HepG2 (cell line): ENCODE measurements around the gene PAK1IP1. TPM values are rescaled to one million over a fixed set of nuclear protein-coding genes. Genes with fewer than 3 reads are reported as not detected.

Experiments
- ATAD3A ChIP-seq: sonication (generic); formaldehyde crosslinking; IDR thresholded peaks from 2 replicates; pipeline ENCODE4 v1.4.0; 2020; ENCODE audit warnings: missing genetic modification reagents
- CEBPB ChIP-seq: IDR thresholded peaks from 2 replicates; pipeline ENCODE4 v1.6.1; 2011; ENCODE audit warnings: low read depth, low read length, improper control_type of control experiment, borderline replicate concordance
- CENPX ChIP-seq: sonication (generic); formaldehyde crosslinking; IDR thresholded peaks from 2 replicates; pipeline ENCODE4 v1.9.0; 2021; ENCODE audit warnings: mild to moderate bottlenecking, missing genetic modification reagents, moderate library complexity
- CSRNP1 ChIP-seq: sonication (generic); formaldehyde crosslinking; IDR thresholded peaks from 2 replicates; pipeline ENCODE4 v1.8.1; 2023; ENCODE audit warnings: mild to moderate bottlenecking, missing genetic modification reagents
- GPBP1L1 ChIP-seq: sonication (generic); formaldehyde crosslinking; IDR thresholded peaks from 2 replicates; pipeline ENCODE4 v1.5.0; 2020; ENCODE audit warnings: mild to moderate bottlenecking, missing genetic modification reagents
- HNRNPL ChIP-seq: fragments of 200-400 bp; formaldehyde crosslinking; IDR thresholded peaks from 2 replicates; pipeline ENCODE4 v1.6.1; 2017; ENCODE audit warnings: mild to moderate bottlenecking, low read depth, low read length
- KAT8 ChIP-seq: IDR thresholded peaks from 2 replicates; pipeline ENCODE4 v1.6.1; 2016; ENCODE audit warnings: missing genetic modification reagents, missing compliant biosample characterization
- KLF11 ChIP-seq: IDR thresholded peaks from 2 replicates; pipeline ENCODE4 v1.6.1; 2016; ENCODE audit warnings: missing compliant biosample characterization
- NONO ChIP-seq, 2 experiments: fragments of 450-650 bp in 1 of 2; sonication (generic) in 1 of 2; formaldehyde crosslinking in 1 of 2; IDR thresholded peaks in 1 of 2; conservative IDR thresholded peaks in 1 of 2; 2 replicates each; pipeline versions ENCODE4 v1.6.1 to v1.8.0; 2017 to 2022; ENCODE audit warnings: mild to moderate bottlenecking in 1 of 2, missing genetic modification reagents in 1 of 2, moderate library complexity in 1 of 2
- PREB ChIP-seq: sonication (generic); formaldehyde crosslinking; IDR thresholded peaks from 2 replicates; pipeline ENCODE4 v1.4.0; 2020; ENCODE audit warnings: missing genetic modification reagents
- THRA ChIP-seq: sonication (generic); formaldehyde crosslinking; IDR thresholded peaks from 2 replicates; pipeline ENCODE4 v1.4.0; 2020; ENCODE audit warnings: missing genetic modification reagents, borderline replicate concordance
- ZBTB20 ChIP-seq: sonication (generic); formaldehyde crosslinking; IDR thresholded peaks from 2 replicates; pipeline ENCODE4 v1.8.1; 2023; ENCODE audit warnings: missing genetic modification reagents, low read depth, mild to moderate bottlenecking, borderline replicate concordance
- ZBTB25 ChIP-seq: IDR thresholded peaks from 2 replicates; pipeline ENCODE4 v1.6.1; 2018; ENCODE audit warnings: missing genetic modification reagents
- ZKSCAN1 ChIP-seq: fragments of 150-350 bp; IDR thresholded peaks from 2 replicates; pipeline ENCODE4 v1.6.1; 2014; ENCODE audit warnings: low read length
- ZNF10 ChIP-seq: sonication (generic); formaldehyde crosslinking; IDR thresholded peaks from 2 replicates; pipeline ENCODE4 v1.4.0; 2020; ENCODE audit warnings: mild to moderate bottlenecking, low read depth, missing genetic modification reagents, borderline replicate concordance
- ZNF12 ChIP-seq: sonication (generic); formaldehyde crosslinking; IDR thresholded peaks from 2 replicates; pipeline ENCODE4 v1.5.0; 2020; ENCODE audit warnings: missing genetic modification reagents
- ZNF160 ChIP-seq: sonication (generic); formaldehyde crosslinking; IDR thresholded peaks from 2 replicates; pipeline ENCODE4 v1.8.0; 2022; ENCODE audit warnings: mild to moderate bottlenecking, inconsistent platforms, missing genetic modification reagents
- ZNF891 ChIP-seq: sonication (generic); formaldehyde crosslinking; IDR thresholded peaks from 2 replicates; pipeline ENCODE4 v1.5.0; 2020; ENCODE audit warnings: mild to moderate bottlenecking, missing genetic modification reagents
- polyA plus RNA-seq, 8 experiments: library from polyadenylated mRNA; depleted of rRNA in 3 of 8; stranded (reverse) in 7 of 8; unstranded in 1 of 8; fragments of >200 nt; fragmentation: Illumina TruSeq in 4 of 8; extraction: Trizol in 4 of 8; gene quantifications; 2 replicates each; pipeline versions ENCODE4 v1.2.1 to v1.2.3, GENCODE V29; 2011 to 2016; ENCODE audit warnings: low read depth in 4 of 8, missing spikeins in 1 of 8, mixed read lengths in 1 of 8; ENCODE audit not compliant: insufficient read depth in 1 of 8
- total RNA-seq, 5 experiments: library from RNA; depleted of rRNA; stranded (reverse); fragments of >200 nt; fragmentation: Illumina TruSeq; extraction: Trizol; gene quantifications; 2 replicates each; pipeline ENCODE4 v1.2.3, GENCODE V29; 2016; ENCODE audit warnings: low read depth in 1 of 5

Gene PAK1IP1
- total and polyA plus RNA-seq, 2 of the 13 experiments (the other 11 are each of a cell fraction or from before 2014, with no cell fraction given), result 23.4 to 66.2 TPM

- TF ChIP-seq THRA (CRISPR knock-in tag) (peak; percentile 34; the same call in 1 of the 2 replicates), ZBTB25 (CRISPR knock-in tag) (peak; percentile 91), GPBP1L1 (CRISPR knock-in tag) (no peak), ZBTB20 (CRISPR knock-in tag) (0 out of 2 replicates have a peak, but pooled peaks have one; percentile 4), ZNF891 (CRISPR knock-in tag) (0 out of 2 replicates have a peak, but pooled peaks have one; percentile 35), CSRNP1 (CRISPR knock-in tag) (0 out of 2 replicates have a peak, but pooled peaks have one; percentile 42), ZNF160 (CRISPR knock-in tag) (0 out of 2 replicates have a peak, but pooled peaks have one; percentile 37), NONO (IDR thresholded peaks at IDR 0.05) (no peak), NONO (CRISPR knock-in tag; conservative IDR thresholded peaks at IDR 0.05) (peak; percentile 62; the same call in 1 of the 2 replicates), HNRNPL (0 out of 2 replicates have a peak, but pooled peaks have one; percentile 35), ATAD3A (no peak), KAT8 (CRISPR knock-in tag) (peak; percentile 99), KLF11 (no peak; the same call in 1 of the 2 replicates), CEBPB (no peak), ZNF10 (CRISPR knock-in tag) (peak; percentile 63; the same call in 1 of the 2 replicates), ZKSCAN1 (no peak), CENPX (CRISPR knock-in tag) (no peak), PREB (CRISPR knock-in tag) (0 out of 2 replicates have a peak, but pooled peaks have one; percentile 45), ZNF12 (no peak)
These were observed at the start of gene PAK1IP1, which contains the start of gene C6orf52 (continued) for GRCh38 chr6:10694302-10695085.
